B cell (primary cell): ENCODE data around the gene ZNF106. TPM values are rescaled to one million over a fixed set of nuclear protein-coding genes. Genes with fewer than 3 reads are reported as not detected.

Experiments used
- ATAC-seq: fragments of 200-7000 bp; cut with Tn5 transposase; one replicate; pipeline ENCODE4 v1.10.0; 2021; ENCODE audit warnings: low read depth, mild to moderate bottlenecking, moderate number of reproducible peaks, moderate library complexity
- CTCF ChIA-PET: fragments of 350-600 bp; sonication (Branson Sonifier 250); formaldehyde crosslinking; loops from one replicate; lab custom pipeline; 2021; ENCODE audit warnings: antibody characterized with exemption, inconsistent platforms; lab: Charles Lee
- POLR2A ChIA-PET: fragments of 350-600 bp; sonication (Branson Sonifier 250); formaldehyde crosslinking; loops from one replicate; lab custom pipeline; 2021; ENCODE audit warnings: antibody characterized with exemption; lab: Charles Lee
- DNase-seq: peaks from one replicate; pipeline ENCODE4 v3.0.0; 2013
- H2AFZ ChIP-seq: 2 replicates; pipeline ENCODE4 v1.6.1; 2012; ENCODE audit warnings: mild to moderate bottlenecking, low read depth, low read length; ENCODE audit not compliant: insufficient read depth, poor library complexity, severe bottlenecking
- H3K27ac ChIP-seq, 2 donors: 1 replicate in 1 of 2; 2 replicates in 1 of 2; pipeline ENCODE4 v1.5.1; 2012 to 2013; ENCODE audit warnings: low read length in 2 of 2, mild to moderate bottlenecking in 2 of 2, moderate library complexity in 1 of 2
- H3K27me3 ChIP-seq, 4 experiments: fragments of 200-600 bp in 1 of 4; sonication (generic) in 1 of 4; replicated peaks in 1 of 4; 1 replicate in 2 of 4; 2 replicates in 2 of 4; pipeline versions ENCODE4 v1.6.1 to v1.7.0; 2013 to 2016; ENCODE audit warnings: low read length in 3 of 4, mild to moderate bottlenecking in 2 of 4, mixed read lengths in 1 of 4, moderate library complexity in 1 of 4; ENCODE audit not compliant: insufficient read depth in 4 of 4, control insufficient read depth in 3 of 4; ENCODE audit errors: control extremely low read depth in 1 of 4
- H3K36me3 ChIP-seq, 2 experiments: replicated peaks in 1 of 2; 1 replicate in 1 of 2; 2 replicates in 1 of 2; pipeline versions ENCODE4 v1.6.1 to v1.7.1; 2013; ENCODE audit warnings: low read length in 1 of 2; ENCODE audit not compliant: insufficient read depth in 2 of 2, control insufficient read depth in 1 of 2; ENCODE audit errors: control extremely low read depth in 1 of 2, extremely low read depth in 1 of 2
- H3K4me1 ChIP-seq, 2 donors: fragments of 200-600 bp in 1 of 2; sonication (generic) in 1 of 2; 1 replicate in 1 of 2; 2 replicates in 1 of 2; pipeline versions ENCODE4 v1.5.1 to v1.6.1; 2013 to 2017; ENCODE audit warnings: low read length in 2 of 2; ENCODE audit not compliant: control insufficient read depth in 2 of 2, insufficient read depth in 2 of 2
- H3K4me2 ChIP-seq: replicated peaks from 2 replicates; pipeline ENCODE3; 2012; ENCODE audit warnings: mild to moderate bottlenecking, low read depth, low read length; ENCODE audit not compliant: poor library complexity, severe bottlenecking
- H3K4me3 ChIP-seq, 5 experiments: fragments of 200-600 bp in 1 of 5; sonication (generic) in 1 of 5; 1 replicate in 3 of 5; 2 replicates in 2 of 5; pipeline versions ENCODE4 v1.5.1 to v1.7.0; 2011 to 2016; ENCODE audit warnings: low read length in 4 of 5, mild to moderate bottlenecking in 4 of 5, low read depth in 2 of 5, control low read depth in 1 of 5, moderate library complexity in 1 of 5; ENCODE audit not compliant: insufficient read depth in 1 of 5; ENCODE audit errors: control extremely low read depth in 1 of 5, extremely low read depth in 1 of 5
- H3K79me2 ChIP-seq: fragments of 200-600 bp; sonication (generic); one replicate; pipeline ENCODE4 v1.6.0; 2016; ENCODE audit warnings: low read length; ENCODE audit not compliant: control insufficient read depth, insufficient read depth
- H3K9ac ChIP-seq: fragments of 200-600 bp; sonication (generic); 2 replicates; pipeline ENCODE4 v1.6.1; 2017; ENCODE audit warnings: mild to moderate bottlenecking, low read length, moderate library complexity
- H3K9me3 ChIP-seq, 3 donors: one replicate each; pipeline versions ENCODE4 v1.6.1 to v1.7.1; 2013; ENCODE audit warnings: low read length in 2 of 3; ENCODE audit not compliant: control insufficient read depth in 2 of 3, insufficient read depth in 1 of 3; ENCODE audit errors: control extremely low read depth in 1 of 3
- H4K20me1 ChIP-seq: 2 replicates; pipeline ENCODE4 v1.6.0; 2012; ENCODE audit warnings: mild to moderate bottlenecking, low read length; ENCODE audit not compliant: insufficient read depth, control insufficient read depth, poor library complexity, severe bottlenecking
- H3K27ac Mint-ChIP-seq: one replicate; pipeline ENCODE4 v1.8.0; 2021; ENCODE audit warnings: mixed read lengths
- H3K27me3 Mint-ChIP-seq: one replicate; pipeline ENCODE4 v1.8.0; 2021; ENCODE audit warnings: mixed read lengths
- H3K4me1 Mint-ChIP-seq: one replicate; pipeline ENCODE4 v1.8.0; 2021; ENCODE audit warnings: mixed read lengths
- H3K4me3 Mint-ChIP-seq: one replicate; pipeline ENCODE4 v1.8.0; 2021; ENCODE audit warnings: mixed read lengths
- H3K9me3 Mint-ChIP-seq: one replicate; pipeline ENCODE4 v1.8.0; 2022; ENCODE audit warnings: mixed read lengths; ENCODE audit not compliant: insufficient read depth
- CTCF ChIP-seq: fragments of 200-600 bp; IDR thresholded peaks from one replicate; pipeline ENCODE4 v1.8.0; 2022; ENCODE audit warnings: antibody characterized with exemption, mild to moderate bottlenecking
- EZH2 ChIP-seq: IDR thresholded peaks from 2 replicates; pipeline ENCODE4 v1.6.1; 2012; ENCODE audit warnings: borderline replicate concordance, low read depth, mild to moderate bottlenecking, moderate library complexity, low read length; ENCODE audit not compliant: insufficient read depth, poor library complexity, severe bottlenecking
- WGBS: methylation state at CpG from one replicate; pipeline ENCODE4 v1.1.5; 2013; ENCODE audit warnings: missing lambda C conversion rate; ENCODE audit not compliant: insufficient coverage; 5-methylcytosine and 5-hydroxymethylcytosine counted together
- intact Hi-C: fragments of 100-400 bp; cut with micrococcal nuclease; formaldehyde crosslinking; loops from one replicate; pipeline ENCODE4 v1.10.0; 2022
- polyA plus RNA-seq: library from polyadenylated mRNA; depleted of rRNA; stranded (reverse); fragments of >200 nt; gene quantifications from 2 replicates; pipeline ENCODE4 v1.2.3, GENCODE V29; 2012
- total RNA-seq, 2 donors: library from RNA; stranded (reverse); fragments of 120-200 nt in 1 of 2; gene quantifications; 1 replicate in 1 of 2; 2 replicates in 1 of 2; pipeline versions ENCODE4 v1.2.3 to v1.2.4, GENCODE V29; 2013 to 2022

ZNF106 gene
- total and polyA plus RNA-seq, 2 donors (not counting 1 experiment from before 2014, with no cell fraction given), result 10.1 to 51.4 TPM

GRCh38 chr15:42385980-42386700 is 104.8 kb downstream of the ZNF106 start:
- Mint-ChIP-seq H3K9me3 (no peaks in the 10 kb centered on the region), H3K4me1 (no peaks in the 10 kb centered on the region), H3K27ac (no peak overlapping the region), H3K27me3 (no peaks in the 10 kb centered on the region), H3K4me3 (no peak overlapping the region)
- H3K9ac ChIP-seq, result no peak overlapping the region
- TF ChIP-seq CTCF, result no peak
- no peak for TF ChIP-seq EZH2
- peaks cover 0 to 21% of the 10 kb centered on the region in 2 experiments for H3K36me3 ChIP-seq
- DNase-seq, result no peak
- intact Hi-C loops, result no loop called here
- CTCF ChIA-PET, result no interaction called here
- no peaks in the 10 kb centered on the region for H4K20me1 ChIP-seq
- POLR2A ChIA-PET, result no interaction called here
- WGBS, result 68% methylated on average over 9 of the region's 12 CpGs
- H3K4me2 ChIP-seq, result no peak overlapping the region
- no peak overlapping the region for H3K27ac ChIP-seq
- no peak for ATAC-seq
- H3K4me1 ChIP-seq, result no peaks in the 10 kb centered on the region
- no peaks in the 10 kb centered on the region for H3K79me2 ChIP-seq
- no peak overlapping the region for H3K4me3 ChIP-seq
- H3K27me3 ChIP-seq, result no peaks in the 10 kb centered on the region
- no peaks in the 10 kb centered on the region for H3K9me3 ChIP-seq
- H2AFZ ChIP-seq, result no peak overlapping the region

- no peaks in the 10 kb centered on the region for H3K27me3 Mint-ChIP-seq
- WGBS, result no CpG with 5 or more reads among the region's 5 CpGs
- H3K9me3 ChIP-seq, result no peaks in the 10 kb centered on the region
- no peaks in the 10 kb centered on the region for H3K79me2 ChIP-seq
- H3K27ac Mint-ChIP-seq, result no peak overlapping the region
- no peak for ATAC-seq
- H3K4me3 Mint-ChIP-seq, result no peak overlapping the region
- H3K27ac ChIP-seq, result no peak overlapping the region
- no peak overlapping the region for H3K4me2 ChIP-seq
- H4K20me1 ChIP-seq, result no peaks in the 10 kb centered on the region
- CTCF ChIA-PET, result interaction anchor here (0.8 to 1.1 kb wide), 2 partner anchors 9 to 15 kb away, joined by 3 to 6 read pairs; no protein-coding TSS in a partner anchor
- POLR2A ChIA-PET, result no interaction called here
- H3K4me1 Mint-ChIP-seq, result no peaks in the 10 kb centered on the region
- no peak overlapping the region for H2AFZ ChIP-seq
- TF ChIP-seq EZH2, result no peak
- no peak for TF ChIP-seq CTCF
- DNase-seq, result no peak
- no peak overlapping the region for H3K9ac ChIP-seq
- H3K36me3 ChIP-seq, result peaks cover 0 to 20% of the 10 kb centered on the region in 2 experiments
- H3K4me3 ChIP-seq, result no peak overlapping the region
- H3K9me3 Mint-ChIP-seq, result no peaks in the 10 kb centered on the region
- no peaks in the 10 kb centered on the region for H3K4me1 ChIP-seq
- intact Hi-C loops, result no loop called here
- H3K27me3 ChIP-seq, result no peaks in the 10 kb centered on the region
Observed at GRCh38 chr15:42385206-42385979, 105.5 kb downstream of the ZNF106 start.
